Chondrocyte (in vitro differentiated cells): ENCODE results near the gene NPC1L1. TPM values are rescaled to one million over a fixed set of nuclear protein-coding genes. Genes with fewer than 3 reads are reported as not detected.

Source experiments
- DNase-seq: peaks from one replicate; pipeline ENCODE4 v3.0.0; 2021; ENCODE audit warnings: mixed read lengths, low spot score
- H3K27ac Mint-ChIP-seq: one replicate; pipeline ENCODE4 v1.8.0; 2021; ENCODE audit warnings: mild to moderate bottlenecking, moderate library complexity, mixed read lengths; ENCODE audit not compliant: unreplicated experiment
- H3K27me3 Mint-ChIP-seq: 2 replicates; pipeline ENCODE4 v1.8.0; 2021; ENCODE audit warnings: low read depth, mixed read lengths
- H3K36me3 Mint-ChIP-seq: 2 replicates; pipeline ENCODE4 v1.8.0; 2021; ENCODE audit warnings: low read depth, mixed read lengths
- H3K4me1 Mint-ChIP-seq: 2 replicates; pipeline ENCODE4 v1.8.0; 2021; ENCODE audit warnings: low read depth, mild to moderate bottlenecking, mixed read lengths
- H3K4me3 Mint-ChIP-seq: one replicate; pipeline ENCODE4 v1.8.0; 2021; ENCODE audit warnings: mild to moderate bottlenecking, moderate library complexity, mixed read lengths; ENCODE audit not compliant: unreplicated experiment
- H3K9me3 Mint-ChIP-seq: 2 replicates; pipeline ENCODE4 v1.8.0; 2021; ENCODE audit warnings: low read depth, mixed read lengths
- CTCF ChIP-seq: fragments of 200-600 bp; sonication (generic); IDR thresholded peaks from 2 replicates; pipeline ENCODE4 v1.5.0; 2021; ENCODE audit warnings: antibody characterized with exemption, mild to moderate bottlenecking, moderate library complexity
- total RNA-seq: library from RNA; stranded (reverse); gene quantifications from 3 replicates; pipeline ENCODE4 v1.2.1, GENCODE V29; 2021

Gene NPC1L1
- total RNA-seq, 1 donor from 2014 or later = not detected

- TF ChIP-seq CTCF = no peak
- Mint-ChIP-seq H3K27ac (no peak overlapping the region), H3K4me3 (no peak overlapping the region), H3K36me3 (peaks cover 7% of the 10 kb centered on the region), H3K9me3 (no peaks in the 10 kb centered on the region), H3K4me1 (peaks cover 22% of the 10 kb centered on the region), H3K27me3 (no peaks in the 10 kb centered on the region)
- DNase-seq = no peak
Measured at GRCh38 chr7:44476313-44476712, 64.8 kb downstream of the NPC1L1 start.

- H3K36me3 Mint-ChIP-seq = peaks cover 10% of the 10 kb centered on the region
- H3K27me3 Mint-ChIP-seq = no peaks in the 10 kb centered on the region
- no peaks in the 10 kb centered on the region for H3K9me3 Mint-ChIP-seq
- H3K27ac Mint-ChIP-seq = peak overlapping the region; percentile 65
- peaks cover 43% of the 10 kb centered on the region for H3K4me1 Mint-ChIP-seq
- no peak overlapping the region for H3K4me3 Mint-ChIP-seq
- no peak for DNase-seq
- TF ChIP-seq CTCF = no peak
Measured at GRCh38 chr7:44473295-44473694, 67.8 kb downstream of the NPC1L1 start.

GRCh38 chr7:44472843-44473242 lies 68.3 kb downstream of the NPC1L1 start:
- Mint-ChIP-seq H3K36me3 (peaks cover 13% of the 10 kb centered on the region), H3K4me3 (no peak overlapping the region), H3K27ac (peak overlapping the region; percentile 65), H3K9me3 (no peaks in the 10 kb centered on the region), H3K4me1 (peaks cover 46% of the 10 kb centered on the region), H3K27me3 (no peaks in the 10 kb centered on the region)
- no peak for DNase-seq
- TF ChIP-seq CTCF = no peak

DNA sequence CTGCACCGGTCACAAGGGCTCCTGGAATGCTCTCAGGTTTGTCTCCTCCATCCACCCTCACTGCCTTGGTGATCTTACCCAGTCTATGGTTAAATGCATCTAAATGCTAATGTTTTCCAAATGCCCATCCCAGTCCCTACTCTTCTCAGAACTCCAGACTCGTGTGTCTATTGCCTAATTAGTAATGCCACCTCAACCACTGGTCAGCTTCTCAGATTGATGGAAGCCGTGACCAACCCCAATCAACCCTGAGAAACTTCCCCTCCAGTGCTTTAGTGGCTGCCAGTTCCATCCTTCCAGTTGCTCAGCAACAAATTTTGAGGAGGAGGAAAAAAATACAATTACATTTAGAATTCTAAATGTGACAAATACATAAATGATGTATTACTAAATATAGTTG lies 69.3 kb downstream of the NPC1L1 start:
- peaks cover 47% of the 10 kb centered on the region for H3K4me1 Mint-ChIP-seq

GRCh38 chr7:44471436-44471835 lies 69.7 kb downstream of the NPC1L1 start:
- DNase-seq = no peak
- Mint-ChIP-seq H3K27me3 (no peaks in the 10 kb centered on the region), H3K36me3 (peaks cover 13% of the 10 kb centered on the region), H3K4me3 (no peak overlapping the region), H3K27ac (no peak overlapping the region), H3K4me1 (peaks cover 51% of the 10 kb centered on the region), H3K9me3 (no peaks in the 10 kb centered on the region)
- no peak for TF ChIP-seq CTCF

More for the DNA sequence above, 69.3 kb downstream of the NPC1L1 start:
- TF ChIP-seq CTCF = no peak
- no peak overlapping the region for H3K27ac Mint-ChIP-seq
- DNase-seq = no peak
- peaks cover 13% of the 10 kb centered on the region for H3K36me3 Mint-ChIP-seq
- H3K9me3 Mint-ChIP-seq = no peaks in the 10 kb centered on the region
- H3K4me3 Mint-ChIP-seq = no peak overlapping the region
- no peaks in the 10 kb centered on the region for H3K27me3 Mint-ChIP-seq
